ENCODE results near the gene KMT2B.

Gene KMT2B

DNA sequence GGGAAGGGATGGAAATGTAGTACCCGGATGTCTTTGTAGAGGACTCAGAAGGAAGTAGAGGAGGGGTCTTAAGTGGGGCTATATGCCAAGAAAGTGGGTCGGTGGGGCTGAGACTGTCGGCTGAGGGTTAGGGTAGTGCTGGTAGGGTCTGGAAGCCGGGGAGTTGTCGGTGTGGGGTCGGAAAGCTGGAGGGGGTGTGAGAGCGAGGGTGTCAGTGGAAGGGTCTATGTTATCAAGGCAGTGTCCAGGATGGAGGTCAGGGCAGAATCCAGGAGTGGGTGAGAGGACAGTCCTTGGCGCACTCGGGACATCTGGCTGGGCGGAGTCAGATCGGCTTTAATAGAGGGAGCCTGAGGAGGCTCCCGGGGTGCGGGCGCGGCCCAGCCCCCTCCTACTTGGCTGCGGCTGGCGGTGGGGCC is 37.3 kb downstream of the KMT2B start:
- Histone ChIP-seq H3K36me3 (ENCODE audit: control insufficient read depth in 5 of 5, insufficient read depth in 5 of 5, low read length in 5 of 5) (peaks cover 0 to 30% (median 26%) of the 10 kb centered on the region in 5 donors), H3K4me3 (ENCODE audit: low read depth in 1 of 5, low read length in 5 of 5) (peak overlapping the region in 4 of 5 donors; percentile 54 to 99 (median 84)), H3K27ac (ENCODE audit: low read depth, low read length) (peak overlapping the region; percentile 96), H3K9me3 (ENCODE audit: control insufficient read depth in 5 of 5, low read length in 5 of 5) (no peaks in the 10 kb centered on the region), H3K4me1 (ENCODE audit: control insufficient read depth in 5 of 5, insufficient read depth in 5 of 5, low read length in 5 of 5) (peaks cover 0 to 60% (median 45%) of the 10 kb centered on the region in 5 donors), H3K9ac (ENCODE audit: low read length in 5 of 5) (peak overlapping the region in 1 of 5 donors; percentile 11), H3K27me3 (ENCODE audit: control insufficient read depth in 5 of 5, insufficient read depth in 4 of 5, low read length in 5 of 5) (no peaks in the 10 kb centered on the region)

GRCh38 chr19:35755550-35756376 is 38.0 kb downstream of the KMT2B start:
- Histone ChIP-seq H3K36me3 (ENCODE audit: control insufficient read depth in 5 of 5, insufficient read depth in 5 of 5, low read length in 5 of 5) (peaks cover 0 to 30% (median 26%) of the 10 kb centered on the region in 5 donors), H3K4me1 (ENCODE audit: control insufficient read depth in 5 of 5, insufficient read depth in 5 of 5, low read length in 5 of 5) (peaks cover 0 to 59% (median 45%) of the 10 kb centered on the region in 5 donors), H3K27ac (ENCODE audit: low read depth, low read length) (peak overlapping the region; percentile 96), H3K27me3 (ENCODE audit: control insufficient read depth in 5 of 5, insufficient read depth in 4 of 5, low read length in 5 of 5) (no peaks in the 10 kb centered on the region), H3K9me3 (ENCODE audit: control insufficient read depth in 5 of 5, low read length in 5 of 5) (peaks cover 0 to under 1% (median 0%) of the 10 kb centered on the region in 5 donors), H3K9ac (ENCODE audit: low read length in 5 of 5) (peak overlapping the region; percentile 35 to 92 (median 71)), H3K4me3 (ENCODE audit: low read depth in 1 of 5, low read length in 5 of 5) (peak overlapping the region; percentile 71 to 99 (median 98))

DNA sequence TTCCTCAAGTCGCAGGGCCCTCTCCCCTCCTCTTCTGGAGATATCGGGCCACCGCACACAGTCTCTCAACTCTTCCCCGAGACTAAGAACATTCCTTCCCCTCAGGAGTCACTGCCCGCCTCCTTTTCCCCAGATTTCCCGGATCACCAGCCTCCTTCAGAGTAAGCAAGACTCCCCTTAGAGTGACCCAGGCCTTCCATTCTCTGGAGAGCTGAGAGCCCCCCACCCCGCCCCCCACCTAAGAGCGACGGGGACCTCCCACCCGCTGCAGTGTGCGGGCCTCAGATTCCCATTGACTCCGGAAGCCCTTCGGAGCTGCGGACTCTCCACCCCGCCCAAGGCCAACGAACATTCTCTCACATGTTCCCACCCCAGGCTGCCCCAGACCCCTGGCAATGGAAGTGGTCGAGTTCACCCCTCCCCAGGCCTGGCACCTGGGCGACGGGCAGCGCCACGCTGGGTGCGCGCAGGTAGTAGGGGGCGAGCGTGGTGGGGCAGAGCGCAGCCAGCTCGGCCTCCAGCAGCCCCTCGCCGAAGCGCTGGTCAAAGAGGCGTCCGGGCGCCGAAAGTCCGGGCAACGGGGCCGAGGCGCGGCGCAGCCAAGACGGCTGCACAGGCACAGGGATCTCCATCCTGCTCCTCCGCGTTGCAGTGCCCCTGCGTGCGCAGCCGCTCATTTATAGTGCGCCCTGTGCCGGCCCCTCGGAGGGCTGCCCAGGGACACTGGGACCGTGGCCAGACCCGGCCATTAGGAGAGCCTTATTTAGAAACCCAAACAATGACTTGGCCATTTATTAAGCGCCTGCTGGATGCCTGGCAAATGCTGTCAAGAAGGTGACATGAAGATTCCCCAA is 38.8 kb downstream of the KMT2B start, which contains the start of gene HSPB6:
TSS of gene HSPB6 (minus strand) at position 653 of the 854 bp plus-strand sequence. CDS start at position 632, 21 bp downstream.
- Histone ChIP-seq H3K9me3 (ENCODE audit: control insufficient read depth in 5 of 5, low read length in 5 of 5) (peaks cover 0 to 2% (median 0%) of the 10 kb centered on the region in 5 donors), H3K4me3 (ENCODE audit: low read depth in 1 of 5, low read length in 5 of 5) (peak within 1 kb of the TSS; percentile 71 to 99 (median 98)), H3K27me3 (ENCODE audit: control insufficient read depth in 5 of 5, insufficient read depth in 4 of 5, low read length in 5 of 5) (no peaks in the 10 kb centered on the region), H3K36me3 (ENCODE audit: control insufficient read depth in 5 of 5, insufficient read depth in 5 of 5, low read length in 5 of 5) (peaks cover 0 to 36% (median 28%) of the 10 kb centered on the region in 5 donors), H3K27ac (ENCODE audit: low read depth, low read length) (peak within 1 kb of the TSS; percentile 96), H3K9ac (ENCODE audit: low read length in 5 of 5) (peak within 1 kb of the TSS; percentile 35 to 92 (median 71)), H3K4me1 (ENCODE audit: control insufficient read depth in 5 of 5, insufficient read depth in 5 of 5, low read length in 5 of 5) (peaks cover 0 to 59% (median 45%) of the 10 kb centered on the region in 5 donors)

DNA sequence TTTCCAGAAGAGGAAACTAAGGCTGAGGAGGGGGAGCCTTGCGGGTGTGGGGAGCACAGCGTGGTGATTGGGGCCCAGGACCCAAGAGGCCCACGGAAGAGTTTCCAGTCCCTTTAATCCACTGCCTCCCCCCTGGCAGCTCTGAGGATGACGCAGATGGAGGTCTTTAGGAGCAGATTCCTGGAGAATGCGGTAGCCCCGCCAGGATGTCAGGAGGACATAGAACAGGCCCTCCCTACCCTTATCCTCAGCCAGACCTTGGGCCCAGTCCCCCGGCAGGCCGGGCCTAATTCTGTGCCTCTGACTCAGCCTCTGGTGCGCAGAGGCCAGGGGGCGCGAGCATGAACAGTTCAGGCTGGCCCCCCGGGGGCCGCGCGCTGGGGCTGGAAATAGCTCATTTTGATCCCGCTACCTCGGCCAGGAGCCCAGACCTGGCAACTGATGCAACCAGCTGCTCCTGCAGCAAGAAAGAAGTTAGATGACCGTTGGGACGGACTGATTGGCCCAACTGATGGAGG is 39.5 kb downstream of the KMT2B start:
- H3K36me3 ChIP-seq (ENCODE audit: control insufficient read depth in 5 of 5, insufficient read depth in 5 of 5, low read length in 5 of 5) = peaks cover 0 to 36% (median 28%) of the 10 kb centered on the region in 5 donors
- peak overlapping the region; percentile 26 to 92 (median 71) for H3K9ac ChIP-seq (ENCODE audit: low read length in 5 of 5)
- peak overlapping the region; percentile 96 for H3K27ac ChIP-seq (ENCODE audit: low read depth, low read length)
- peak overlapping the region; percentile 40 to 99 (median 98) for H3K4me3 ChIP-seq (ENCODE audit: low read depth in 1 of 5, low read length in 5 of 5)
- H3K9me3 ChIP-seq (ENCODE audit: control insufficient read depth in 5 of 5, low read length in 5 of 5) = peaks cover 0 to 2% (median 0%) of the 10 kb centered on the region in 5 donors
- H3K4me1 ChIP-seq (ENCODE audit: control insufficient read depth in 5 of 5, insufficient read depth in 5 of 5, low read length in 5 of 5) = peaks cover 0 to 54% (median 45%) of the 10 kb centered on the region in 5 donors
- H3K27me3 ChIP-seq (ENCODE audit: control insufficient read depth in 5 of 5, insufficient read depth in 4 of 5, low read length in 5 of 5) = no peaks in the 10 kb centered on the region

DNA sequence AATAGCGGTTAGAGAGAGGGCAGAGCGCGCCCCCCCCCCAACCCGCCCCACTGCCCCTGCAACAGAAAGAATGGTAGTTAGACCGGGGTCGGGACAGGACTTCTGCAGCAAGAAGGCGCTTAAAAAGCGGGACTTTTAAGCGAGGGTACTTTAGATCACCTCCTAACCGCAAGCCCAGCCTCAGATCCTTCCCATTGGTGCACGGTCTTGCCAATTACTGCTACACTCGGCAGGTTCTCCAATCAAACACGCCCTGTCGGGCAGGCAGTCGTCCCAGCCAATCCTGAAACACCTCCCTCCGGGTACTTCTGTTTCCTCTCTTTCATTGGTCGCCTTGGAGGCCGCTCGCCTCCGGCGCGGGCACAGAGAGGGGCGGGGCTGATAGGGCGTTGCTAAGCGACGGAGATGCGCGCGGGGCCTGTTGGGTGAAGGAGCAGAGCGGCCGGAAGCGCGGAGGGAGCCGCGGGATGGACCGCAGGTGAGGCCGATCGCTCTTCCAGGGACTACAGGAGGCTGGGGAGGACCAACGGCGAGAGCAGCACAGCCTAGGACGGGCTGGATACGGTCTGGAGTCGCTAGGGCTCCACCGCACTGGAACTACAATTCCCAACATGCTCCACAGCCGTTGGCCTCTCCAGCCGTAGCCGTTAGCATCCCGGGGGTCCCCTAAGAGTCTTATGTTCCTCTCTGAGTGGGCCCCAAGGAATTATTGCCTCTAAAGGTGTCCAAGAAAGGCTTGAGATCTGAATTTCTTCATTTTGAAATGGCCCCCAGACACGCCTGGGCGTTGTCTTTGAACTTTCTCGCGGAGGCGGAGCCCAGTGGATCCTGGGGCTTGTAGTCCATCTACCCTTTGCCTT is 40.2 kb downstream of the KMT2B start, which contains the start of gene PROSER3:
TSS of gene PROSER3 (plus strand) at position 428 of the 860 bp plus-strand sequence. CDS start at position 468, 40 bp downstream.
- peak within 1 kb of the TSS; percentile 96 for H3K27ac ChIP-seq (ENCODE audit: low read depth, low read length)
- H3K4me3 ChIP-seq (ENCODE audit: low read depth in 1 of 5, low read length in 5 of 5) = peak within 1 kb of the TSS; percentile 98 to 99 (median 99)
- H3K9me3 ChIP-seq (ENCODE audit: control insufficient read depth in 5 of 5, low read length in 5 of 5) = peaks cover 0 to 2% (median 0%) of the 10 kb centered on the region in 5 donors
- H3K36me3 ChIP-seq (ENCODE audit: control insufficient read depth in 5 of 5, insufficient read depth in 5 of 5, low read length in 5 of 5) = peaks cover 0 to 32% (median 21%) of the 10 kb centered on the region in 5 donors
- H3K27me3 ChIP-seq (ENCODE audit: control insufficient read depth in 5 of 5, insufficient read depth in 4 of 5, low read length in 5 of 5) = no peaks in the 10 kb centered on the region
- peak within 1 kb of the TSS; percentile 73 to 92 (median 90) for H3K9ac ChIP-seq (ENCODE audit: low read length in 5 of 5)
- H3K4me1 ChIP-seq (ENCODE audit: control insufficient read depth in 5 of 5, insufficient read depth in 5 of 5, low read length in 5 of 5) = peaks cover 0 to 52% (median 45%) of the 10 kb centered on the region in 5 donors

DNA sequence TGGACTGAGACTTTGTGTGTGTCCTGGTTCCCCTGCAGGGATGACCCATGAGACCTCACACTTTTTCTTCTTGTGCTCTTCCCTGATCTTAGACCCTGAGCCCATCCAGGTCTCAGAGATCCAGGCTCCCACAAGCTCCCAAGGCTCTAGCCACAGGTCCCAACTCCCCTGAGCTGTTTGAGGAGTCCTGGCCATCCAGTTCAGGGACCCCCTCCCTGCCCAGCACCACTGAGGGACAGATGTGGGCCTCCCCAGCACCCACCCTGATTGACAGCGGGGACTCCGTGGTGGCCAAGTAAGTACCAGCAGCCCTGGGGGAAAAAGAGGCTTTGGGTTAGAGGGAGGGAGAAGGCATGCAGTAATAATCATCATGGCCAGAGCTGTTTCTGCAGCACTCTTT is 41.9 kb downstream of the KMT2B start:
- Histone ChIP-seq H3K27ac (ENCODE audit: low read depth, low read length) (no peak overlapping the region), H3K36me3 (ENCODE audit: control insufficient read depth in 5 of 5, insufficient read depth in 5 of 5, low read length in 5 of 5) (peaks cover 0 to 22% (median 15%) of the 10 kb centered on the region in 5 donors), H3K4me3 (ENCODE audit: low read depth in 1 of 5, low read length in 5 of 5) (no peak overlapping the region), H3K9ac (ENCODE audit: low read length in 5 of 5) (no peak overlapping the region), H3K9me3 (ENCODE audit: control insufficient read depth in 5 of 5, low read length in 5 of 5) (peaks cover 0 to 2% (median 0%) of the 10 kb centered on the region in 5 donors), H3K27me3 (ENCODE audit: control insufficient read depth in 5 of 5, insufficient read depth in 4 of 5, low read length in 5 of 5) (no peaks in the 10 kb centered on the region), H3K4me1 (ENCODE audit: control insufficient read depth in 5 of 5, insufficient read depth in 5 of 5, low read length in 5 of 5) (peaks cover 0 to 43% (median 34%) of the 10 kb centered on the region in 5 donors)

DNA sequence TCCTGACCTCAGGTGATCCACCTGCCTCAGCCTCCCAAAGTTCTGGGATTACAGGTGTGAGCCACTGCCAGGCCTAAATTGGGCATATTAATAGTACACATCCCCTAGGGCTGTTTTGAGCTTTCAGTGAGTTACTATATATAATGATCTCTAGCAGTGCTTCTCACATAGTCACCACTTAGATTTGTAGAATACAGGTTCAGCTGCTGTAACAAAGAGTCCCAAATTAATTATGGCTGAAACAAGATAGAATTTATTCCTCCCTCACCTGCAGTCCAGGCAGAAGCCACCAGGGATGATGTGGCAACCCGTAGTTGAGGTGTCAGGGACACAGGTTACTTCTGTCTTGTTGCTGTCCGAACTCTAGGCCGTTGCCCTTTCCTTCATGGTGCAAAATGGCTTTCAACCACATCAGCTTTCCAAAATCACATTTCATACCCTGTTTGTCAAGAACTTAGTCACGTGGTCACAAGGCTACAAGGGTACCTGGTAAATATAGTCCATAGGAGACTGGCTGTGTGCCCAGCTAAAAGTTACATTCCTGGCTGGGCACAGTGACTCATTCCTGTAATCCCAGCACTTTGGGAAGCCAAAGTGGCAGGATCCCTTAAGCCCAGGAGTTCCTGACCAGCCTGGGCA is 43.0 kb downstream of the KMT2B start:
- H3K27ac ChIP-seq (ENCODE audit: low read depth, low read length) = no peak overlapping the region
- H3K4me1 ChIP-seq (ENCODE audit: control insufficient read depth in 5 of 5, insufficient read depth in 5 of 5, low read length in 5 of 5) = peaks cover 0 to 32% (median 24%) of the 10 kb centered on the region in 5 donors
- peaks cover 0 to 33% (median 19%) of the 10 kb centered on the region in 5 donors for H3K36me3 ChIP-seq (ENCODE audit: control insufficient read depth in 5 of 5, insufficient read depth in 5 of 5, low read length in 5 of 5)
- H3K27me3 ChIP-seq (ENCODE audit: control insufficient read depth in 5 of 5, insufficient read depth in 4 of 5, low read length in 5 of 5) = no peaks in the 10 kb centered on the region
- peaks cover 0 to 2% (median 0%) of the 10 kb centered on the region in 5 donors for H3K9me3 ChIP-seq (ENCODE audit: control insufficient read depth in 5 of 5, low read length in 5 of 5)
- no peak overlapping the region for H3K9ac ChIP-seq (ENCODE audit: low read length in 5 of 5)
- no peak overlapping the region for H3K4me3 ChIP-seq (ENCODE audit: low read depth in 1 of 5, low read length in 5 of 5)

DNA sequence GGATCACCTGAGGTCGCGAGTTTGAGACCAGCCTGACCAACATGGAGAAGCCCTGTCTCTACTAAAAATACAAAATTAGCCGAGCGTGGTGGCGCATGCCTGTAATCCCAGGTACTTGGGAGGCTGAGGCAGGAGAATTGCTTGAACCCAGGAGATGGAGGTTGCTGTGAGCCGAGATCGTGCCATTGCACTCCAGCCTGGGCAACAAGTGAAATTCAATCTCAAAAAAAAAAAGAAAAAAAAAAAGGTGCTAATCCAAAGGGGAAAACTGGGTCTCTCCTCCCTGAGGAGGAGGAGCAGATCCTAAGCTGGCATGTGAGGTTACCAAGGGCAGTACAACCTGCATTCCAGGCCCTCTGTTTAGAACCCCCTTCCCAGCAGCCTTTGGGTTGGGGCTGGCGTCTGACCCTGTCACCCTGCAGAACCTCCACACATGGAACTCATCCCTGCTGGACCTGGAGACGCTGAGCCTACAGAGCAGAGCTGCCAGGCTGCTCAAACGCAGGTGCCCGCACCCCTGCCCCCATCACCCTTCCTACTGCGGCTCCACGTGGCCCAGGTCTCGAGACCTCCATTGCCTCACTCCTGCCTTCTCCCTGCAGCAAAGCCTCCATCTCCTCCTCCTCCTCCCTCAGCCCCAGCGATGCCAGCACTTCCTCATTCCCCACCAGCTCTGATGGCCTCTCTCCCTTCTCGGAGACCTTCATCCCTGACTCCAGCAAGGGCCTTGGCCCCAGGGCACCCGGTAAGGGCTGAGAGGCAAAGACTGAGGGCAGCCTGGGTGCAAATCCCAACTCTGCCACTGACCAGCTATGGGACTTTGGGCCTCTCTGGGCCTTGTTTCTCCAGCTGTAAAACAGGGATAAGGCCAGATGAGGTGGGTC is 46.9 kb downstream of the KMT2B start:
- Histone ChIP-seq H3K27me3 (ENCODE audit: control insufficient read depth in 5 of 5, insufficient read depth in 4 of 5, low read length in 5 of 5) (no peaks in the 10 kb centered on the region), H3K9me3 (ENCODE audit: control insufficient read depth in 5 of 5, low read length in 5 of 5) (peaks cover 0 to 2% (median 0%) of the 10 kb centered on the region in 5 donors), H3K27ac (ENCODE audit: low read depth, low read length) (no peak overlapping the region), H3K4me3 (ENCODE audit: low read depth in 1 of 5, low read length in 5 of 5) (no peak overlapping the region), H3K9ac (ENCODE audit: low read length in 5 of 5) (no peak overlapping the region), H3K4me1 (ENCODE audit: control insufficient read depth in 5 of 5, insufficient read depth in 5 of 5, low read length in 5 of 5) (peaks cover 0 to 2% (median 0%) of the 10 kb centered on the region in 5 donors), H3K36me3 (ENCODE audit: control insufficient read depth in 5 of 5, insufficient read depth in 5 of 5, low read length in 5 of 5) (peaks cover 0 to 49% (median 24%) of the 10 kb centered on the region in 5 donors)

Data from subcutaneous abdominal adipose tissue (tissue), 5 donors.